T-helper 1 cell treated with Interleukin-12 subunit alpha and Interleukin-12 subunit beta and Interleukin-4 antibody, amounts not matched to agents 30 μg/mL and 1 μg/mL, for 36 hours (primary cell): Measurements from ENCODE around the gene ATP2A3.

Experiments
- H3K27ac Mint-ChIP-seq: one replicate; pipeline ENCODE4 v1.8.0; 2021; ENCODE audit warnings: mild to moderate bottlenecking, mixed read lengths
- H3K27me3 Mint-ChIP-seq: one replicate; pipeline ENCODE4 v1.8.0; 2021; ENCODE audit warnings: low read depth, mixed read lengths
- H3K36me3 Mint-ChIP-seq: one replicate; pipeline ENCODE4 v1.8.0; 2021; ENCODE audit warnings: low read depth, mixed read lengths
- H3K4me1 Mint-ChIP-seq: one replicate; pipeline ENCODE4 v1.8.0; 2021; ENCODE audit warnings: low read depth, mixed read lengths
- H3K4me3 Mint-ChIP-seq: one replicate; pipeline ENCODE4 v1.8.0; 2021; ENCODE audit warnings: mild to moderate bottlenecking, moderate library complexity, mixed read lengths
- H3K9me3 Mint-ChIP-seq: one replicate; pipeline ENCODE4 v1.8.0; 2021; ENCODE audit warnings: mixed read lengths

The ATP2A3 gene

DNA sequence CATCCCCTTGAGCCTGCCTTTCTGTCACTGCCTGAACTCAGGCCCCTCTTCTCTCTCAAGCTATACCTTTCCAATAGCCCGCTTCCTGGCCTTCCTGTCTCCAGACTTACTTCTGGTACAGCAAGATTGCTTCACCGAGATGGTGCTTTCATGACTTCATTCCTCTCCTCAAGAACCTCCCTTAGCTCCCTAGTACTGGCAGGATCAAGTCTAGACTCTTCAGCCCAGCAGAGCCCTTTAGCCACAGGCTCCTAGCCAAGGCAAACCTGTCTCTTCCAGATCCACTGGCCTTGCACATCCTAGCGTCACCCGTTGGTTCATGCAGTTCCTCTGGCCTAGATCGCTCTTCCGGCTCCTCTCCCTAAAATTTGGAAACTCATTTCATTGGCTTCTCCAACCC, 6.4 kb upstream of the ATP2A3 start:
- H3K27ac Mint-ChIP-seq, result no peak overlapping the region
- H3K9me3 Mint-ChIP-seq, result peaks cover 9% of the 10 kb centered on the region
- peaks cover 23% of the 10 kb centered on the region for H3K27me3 Mint-ChIP-seq
- H3K4me1 Mint-ChIP-seq, result peaks cover 15% of the 10 kb centered on the region
- H3K4me3 Mint-ChIP-seq, result no peak overlapping the region
- no peaks in the 10 kb centered on the region for H3K36me3 Mint-ChIP-seq

DNA sequence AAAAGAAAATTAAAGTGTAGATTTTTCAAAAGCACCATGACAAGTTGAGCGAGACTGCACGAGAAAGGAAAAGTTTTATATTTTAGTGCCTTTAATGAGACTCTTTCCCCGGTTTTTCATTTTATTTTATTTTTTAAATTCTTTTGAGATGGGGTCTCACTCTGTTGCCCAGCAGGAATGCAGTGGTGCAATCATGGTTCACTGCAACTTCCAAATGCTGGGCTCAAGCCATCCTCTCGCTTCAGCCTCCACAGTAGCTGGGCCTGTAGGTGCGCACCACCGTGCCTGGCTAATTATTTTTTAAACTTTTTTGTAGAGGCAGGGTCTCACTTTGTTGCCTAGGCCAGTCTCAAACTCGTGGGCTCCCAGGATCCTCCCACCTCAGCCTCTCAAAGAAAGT, 5.7 kb upstream of the ATP2A3 start:
- Mint-ChIP-seq H3K4me3 (no peak overlapping the region), H3K27me3 (peaks cover 23% of the 10 kb centered on the region), H3K9me3 (peaks cover 7% of the 10 kb centered on the region), H3K36me3 (no peaks in the 10 kb centered on the region), H3K27ac (no peak overlapping the region), H3K4me1 (peaks cover 19% of the 10 kb centered on the region)

DNA sequence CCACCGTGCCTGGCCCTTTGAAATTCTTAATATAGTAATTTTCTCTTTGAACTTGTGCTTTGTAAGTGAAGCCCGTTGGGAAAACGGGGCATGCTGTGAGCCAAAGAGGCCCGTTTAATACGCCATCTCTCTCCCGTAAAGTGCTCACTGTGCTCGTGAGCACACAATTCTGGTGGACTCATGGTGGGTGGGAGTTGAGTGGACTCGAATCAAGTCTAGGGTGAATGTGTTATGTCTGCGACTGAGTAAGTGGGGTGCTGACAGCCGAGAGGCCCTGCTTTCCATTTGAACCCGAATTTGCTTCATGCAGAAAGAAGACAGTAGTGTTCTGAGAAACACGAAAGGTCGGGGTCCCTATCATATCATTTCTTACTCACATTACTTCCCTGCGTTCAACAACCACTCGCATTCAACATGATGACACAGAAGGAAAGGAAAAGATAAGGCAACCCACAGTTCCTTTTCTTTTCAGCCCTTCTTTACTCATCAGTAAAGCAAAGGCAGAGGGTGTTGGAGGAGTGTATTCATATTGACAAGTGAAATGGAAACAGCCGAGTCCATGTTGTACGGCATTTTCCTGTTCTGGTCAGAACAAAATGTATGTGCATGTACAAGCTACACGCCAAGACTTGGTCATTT, 4.8 kb upstream of the ATP2A3 start:
- H3K4me3 Mint-ChIP-seq, result no peak overlapping the region
- H3K36me3 Mint-ChIP-seq, result no peaks in the 10 kb centered on the region
- no peak overlapping the region for H3K27ac Mint-ChIP-seq
- H3K4me1 Mint-ChIP-seq, result peaks cover 22% of the 10 kb centered on the region
- H3K27me3 Mint-ChIP-seq, result peaks cover 23% of the 10 kb centered on the region
- no peaks in the 10 kb centered on the region for H3K9me3 Mint-ChIP-seq

DNA sequence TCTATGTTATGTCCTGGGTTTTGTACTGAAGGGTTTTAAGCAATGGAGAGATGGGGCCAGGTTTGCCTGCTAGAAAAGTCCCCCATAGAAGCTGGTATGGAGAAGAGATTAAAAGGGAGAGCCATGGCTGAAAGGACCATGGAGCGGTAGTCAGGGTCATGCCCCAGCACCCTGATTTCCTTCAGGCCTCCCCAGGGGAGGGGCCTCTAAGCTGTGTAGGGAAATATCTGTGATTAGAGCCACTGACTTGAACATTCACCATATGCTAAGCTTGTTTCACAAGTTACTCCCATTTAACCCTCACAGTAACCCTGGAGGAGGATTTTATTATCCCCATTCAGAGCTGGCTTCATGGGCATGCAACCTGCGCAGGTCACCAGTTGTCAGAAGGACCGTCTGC, 3.8 kb upstream of the ATP2A3 start:
- Mint-ChIP-seq H3K27me3 (peaks cover 23% of the 10 kb centered on the region), H3K9me3 (no peaks in the 10 kb centered on the region), H3K36me3 (no peaks in the 10 kb centered on the region), H3K4me1 (peaks cover 22% of the 10 kb centered on the region), H3K4me3 (no peak overlapping the region), H3K27ac (no peak overlapping the region)

DNA sequence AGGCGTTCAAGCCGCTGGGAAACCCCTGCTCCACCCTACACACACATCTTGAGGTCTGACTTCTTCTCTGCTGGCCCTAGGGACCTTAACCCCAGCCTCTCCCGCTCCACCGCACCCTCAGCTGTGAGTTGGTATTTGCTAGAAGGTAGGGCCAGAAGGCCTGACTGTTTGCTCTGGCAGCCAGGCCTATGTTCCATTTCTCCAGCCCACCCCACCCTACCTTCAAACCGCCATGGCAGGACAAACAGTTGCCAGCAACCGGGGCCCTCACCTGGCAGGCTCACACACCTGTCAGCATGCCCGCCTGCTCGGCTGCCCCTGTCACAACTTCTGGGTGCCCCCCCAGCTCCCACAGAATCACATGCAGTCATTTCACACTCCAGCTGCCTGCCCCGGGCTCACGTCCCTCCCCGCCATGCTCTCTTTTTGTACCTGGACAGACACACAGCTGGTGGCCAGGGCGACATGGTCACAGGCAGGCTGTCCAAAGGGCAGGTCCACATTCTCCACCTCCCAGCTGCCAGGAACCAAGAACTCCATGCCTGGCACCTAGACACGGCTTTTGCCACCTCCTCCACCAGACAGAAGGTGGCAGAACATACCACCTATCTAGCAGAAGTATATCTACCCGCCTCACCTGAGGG, 2.6 kb upstream of the ATP2A3 start:
- no peaks in the 10 kb centered on the region for H3K9me3 Mint-ChIP-seq
- peaks cover 2% of the 10 kb centered on the region for H3K36me3 Mint-ChIP-seq
- H3K4me1 Mint-ChIP-seq, result peaks cover 23% of the 10 kb centered on the region
- peak overlapping the region; percentile 50 for H3K4me3 Mint-ChIP-seq
- peaks cover 23% of the 10 kb centered on the region for H3K27me3 Mint-ChIP-seq
- no peak overlapping the region for H3K27ac Mint-ChIP-seq

DNA sequence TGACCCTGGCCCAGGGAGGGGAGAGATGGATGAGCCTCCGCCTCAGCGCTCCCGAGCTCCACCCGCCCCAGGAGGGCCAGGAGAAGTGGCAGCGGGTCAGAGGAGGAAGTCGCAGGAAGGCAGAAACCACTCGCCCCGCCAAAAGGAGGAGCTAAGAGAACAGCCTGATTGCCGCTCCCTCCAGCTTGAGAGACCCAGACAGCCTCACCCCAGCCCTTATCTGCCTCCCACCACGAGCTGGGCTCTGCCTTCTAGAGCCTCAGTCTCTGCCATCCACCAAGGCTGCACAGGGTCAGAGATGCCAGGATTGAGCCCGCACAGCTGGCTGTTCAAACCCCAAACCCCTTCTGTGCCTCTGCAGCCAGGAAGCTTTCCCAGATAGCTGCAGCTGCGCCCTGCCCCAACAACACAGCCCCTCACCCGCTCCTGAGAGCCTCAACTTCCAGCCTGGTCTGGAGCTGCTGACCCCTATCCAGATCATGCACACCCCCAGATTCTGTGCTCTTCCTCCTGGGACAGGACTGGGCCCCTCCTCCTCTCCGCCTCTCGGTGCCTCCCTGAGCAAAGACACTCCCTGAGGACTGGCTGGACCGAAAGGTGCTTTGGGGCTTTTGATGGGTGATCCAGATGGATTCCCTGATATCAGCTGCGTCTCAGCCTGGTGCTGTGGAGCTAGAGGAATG, 1.0 kb upstream of the ATP2A3 start:
- Mint-ChIP-seq H3K27ac (peak overlapping the region; percentile 91), H3K9me3 (no peaks in the 10 kb centered on the region), H3K4me1 (peaks cover 38% of the 10 kb centered on the region), H3K27me3 (peaks cover 9% of the 10 kb centered on the region), H3K4me3 (peak overlapping the region; percentile 86), H3K36me3 (peaks cover 8% of the 10 kb centered on the region)

DNA sequence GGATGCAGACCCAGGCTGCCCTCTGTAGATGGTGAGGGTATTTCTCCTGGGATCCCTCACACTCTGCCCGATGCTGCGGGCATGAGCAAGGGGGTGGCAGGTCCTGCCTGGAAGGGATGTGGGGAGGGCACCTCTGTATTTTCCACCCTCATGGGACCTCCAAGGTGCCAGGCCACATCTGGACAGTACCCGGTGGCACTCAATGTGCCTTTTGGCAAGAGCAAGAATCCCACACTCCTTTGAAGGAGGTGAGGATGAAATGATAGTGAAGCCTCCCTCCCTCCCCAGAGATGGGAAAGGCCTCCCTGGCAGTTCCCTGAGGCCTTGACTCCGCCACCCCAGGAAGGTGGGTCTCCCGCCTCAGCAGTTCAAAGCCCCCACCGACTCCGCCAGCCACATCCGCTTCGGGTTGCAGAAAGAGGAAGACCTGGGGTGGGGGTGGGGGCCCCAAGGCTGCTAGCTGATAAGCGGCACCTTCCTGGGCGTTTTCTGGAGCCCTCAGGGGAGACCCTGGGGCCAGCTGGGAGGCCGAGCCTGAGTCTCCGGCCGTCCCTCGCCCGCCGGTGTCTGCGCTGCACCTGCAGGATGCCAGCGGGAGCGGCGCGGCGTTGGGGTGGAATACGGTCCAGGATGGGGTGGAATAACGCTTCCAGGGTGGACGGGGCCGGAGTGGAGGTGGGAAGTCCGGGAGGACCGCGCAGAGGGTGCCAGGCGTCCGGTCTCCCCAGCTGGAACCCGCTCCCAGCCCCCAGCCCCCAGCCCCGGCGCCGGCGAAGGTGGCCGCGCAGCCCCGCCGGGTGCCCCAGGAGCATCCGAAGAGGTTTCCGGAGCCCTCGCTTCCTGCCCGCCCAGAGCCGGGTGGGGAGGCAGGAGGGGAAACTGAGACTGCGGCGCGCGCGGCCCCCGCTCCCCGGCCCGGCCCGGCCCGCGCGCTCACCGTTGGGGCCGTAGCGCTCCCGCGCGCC, 718 bp downstream of the ATP2A3 start:
- Mint-ChIP-seq H3K9me3 (no peaks in the 10 kb centered on the region), H3K36me3 (peaks cover 8% of the 10 kb centered on the region), H3K27ac (peak overlapping the region; percentile 63), H3K27me3 (peaks cover 4% of the 10 kb centered on the region), H3K4me1 (peaks cover 46% of the 10 kb centered on the region), H3K4me3 (peak overlapping the region; percentile 88)

DNA sequence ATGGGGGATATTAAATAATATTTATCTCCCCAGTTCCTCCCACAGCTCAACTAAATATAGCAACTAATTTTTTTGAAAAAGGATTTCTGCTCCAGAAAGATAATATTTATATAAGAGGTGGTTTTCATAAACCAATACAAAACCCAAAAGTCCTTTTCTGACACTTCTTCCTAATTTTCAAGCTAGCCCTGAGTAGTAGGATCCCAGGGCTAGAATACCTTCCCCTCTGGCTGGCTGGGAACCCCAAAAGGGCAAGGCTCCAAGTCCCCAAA, 1.3 kb downstream of the ATP2A3 start:
- H3K36me3 Mint-ChIP-seq, result peaks cover 8% of the 10 kb centered on the region
- peaks cover 3% of the 10 kb centered on the region for H3K27me3 Mint-ChIP-seq
- peak overlapping the region; percentile 88 for H3K4me3 Mint-ChIP-seq
- peaks cover 46% of the 10 kb centered on the region for H3K4me1 Mint-ChIP-seq
- H3K27ac Mint-ChIP-seq, result no peak overlapping the region
- H3K9me3 Mint-ChIP-seq, result no peaks in the 10 kb centered on the region

DNA sequence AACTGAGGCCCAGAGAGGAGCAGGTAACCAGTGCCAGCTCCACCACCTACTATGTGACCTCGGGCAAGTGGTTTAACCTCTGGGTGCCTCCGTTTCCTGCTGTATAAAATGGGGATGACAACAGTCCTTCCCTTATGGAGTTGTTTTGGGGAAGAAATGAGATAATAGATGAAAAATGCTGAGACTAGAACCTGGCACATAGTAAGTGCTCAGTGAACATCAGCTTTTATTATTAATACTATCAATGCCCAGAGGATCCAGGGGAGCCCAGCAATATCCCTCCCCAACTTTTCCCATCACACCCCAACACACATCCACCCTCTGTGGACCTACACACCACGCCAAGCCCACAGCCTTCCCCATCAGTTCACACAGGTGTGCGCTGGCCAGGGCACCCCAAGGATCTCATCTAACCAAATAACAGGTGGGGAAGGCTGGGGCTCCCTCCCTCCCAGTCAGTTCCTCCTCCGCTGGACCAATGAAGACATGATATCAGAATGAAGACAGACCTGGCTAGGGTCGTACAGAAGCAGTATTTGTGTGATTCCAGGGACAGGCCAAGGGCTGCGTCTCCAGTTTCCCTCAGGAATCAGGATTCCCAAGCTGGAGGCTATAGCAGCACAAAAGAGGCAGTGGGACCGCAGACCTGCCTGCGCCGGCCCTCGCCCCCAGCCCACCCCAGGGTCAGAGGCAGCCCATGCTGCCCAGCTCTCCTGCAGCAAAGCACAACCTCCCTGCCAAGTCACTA, 1.8 kb downstream of the ATP2A3 start:
- Mint-ChIP-seq H3K4me3 (peak overlapping the region; percentile 88), H3K9me3 (no peaks in the 10 kb centered on the region)

DNA sequence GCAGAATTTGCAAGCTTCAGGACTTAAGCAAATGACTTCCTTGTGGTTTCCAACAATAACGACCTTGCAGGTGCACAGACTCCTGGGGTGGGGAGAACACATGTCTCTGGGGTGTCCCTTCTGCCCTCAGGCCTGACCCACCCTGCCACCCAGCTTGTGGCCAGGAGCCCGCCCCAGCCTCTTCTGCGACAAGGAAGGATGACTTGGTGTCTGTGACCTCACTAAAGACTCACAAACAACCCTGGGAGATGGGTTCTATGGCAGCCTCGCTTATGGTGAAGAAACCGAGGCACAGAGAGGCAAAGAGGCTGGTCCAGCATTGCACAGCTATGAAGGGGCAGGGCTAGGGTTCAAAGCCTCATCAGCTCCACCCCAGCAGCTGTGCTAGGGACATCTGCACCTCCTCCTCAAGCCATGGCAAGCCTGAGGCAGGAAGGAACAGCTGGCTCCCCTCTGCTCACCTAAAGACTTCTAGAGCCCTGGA, 2.6 kb downstream of the ATP2A3 start:
- H3K4me3 Mint-ChIP-seq, result peak overlapping the region; percentile 88
- no peaks in the 10 kb centered on the region for H3K27me3 Mint-ChIP-seq
- no peaks in the 10 kb centered on the region for H3K9me3 Mint-ChIP-seq
- peaks cover 17% of the 10 kb centered on the region for H3K36me3 Mint-ChIP-seq
- H3K4me1 Mint-ChIP-seq, result peaks cover 55% of the 10 kb centered on the region
- peak overlapping the region; percentile 79 for H3K27ac Mint-ChIP-seq

More for the DNA sequence above, 1.8 kb downstream of the ATP2A3 start:
- peak overlapping the region; percentile 79 for H3K27ac Mint-ChIP-seq
- H3K36me3 Mint-ChIP-seq, result peaks cover 11% of the 10 kb centered on the region
- no peaks in the 10 kb centered on the region for H3K27me3 Mint-ChIP-seq
- H3K4me1 Mint-ChIP-seq, result peaks cover 48% of the 10 kb centered on the region

DNA sequence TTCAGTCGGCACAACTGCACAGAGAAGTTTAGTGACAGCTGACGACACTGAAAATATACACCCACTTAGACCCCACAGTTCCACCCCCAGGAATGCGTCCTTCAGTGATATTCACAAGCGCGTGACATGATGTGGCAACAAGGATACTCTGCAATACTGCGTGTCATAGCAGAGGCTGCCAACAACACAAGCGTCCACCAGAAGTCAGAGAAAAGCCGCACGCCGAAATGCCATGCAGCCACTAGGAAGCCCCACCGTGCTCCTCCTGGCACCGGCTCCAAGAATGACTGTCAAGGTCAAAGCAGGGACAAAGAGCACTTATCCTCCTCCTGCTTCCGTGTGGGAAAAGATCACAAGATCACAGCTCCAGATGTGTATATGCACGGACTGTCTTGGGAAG, 3.5 kb downstream of the ATP2A3 start:
- Mint-ChIP-seq H3K4me3 (peak overlapping the region; percentile 56), H3K27ac (peak overlapping the region; percentile 58), H3K27me3 (no peaks in the 10 kb centered on the region), H3K4me1 (peaks cover 52% of the 10 kb centered on the region), H3K36me3 (peaks cover 17% of the 10 kb centered on the region), H3K9me3 (no peaks in the 10 kb centered on the region)

DNA sequence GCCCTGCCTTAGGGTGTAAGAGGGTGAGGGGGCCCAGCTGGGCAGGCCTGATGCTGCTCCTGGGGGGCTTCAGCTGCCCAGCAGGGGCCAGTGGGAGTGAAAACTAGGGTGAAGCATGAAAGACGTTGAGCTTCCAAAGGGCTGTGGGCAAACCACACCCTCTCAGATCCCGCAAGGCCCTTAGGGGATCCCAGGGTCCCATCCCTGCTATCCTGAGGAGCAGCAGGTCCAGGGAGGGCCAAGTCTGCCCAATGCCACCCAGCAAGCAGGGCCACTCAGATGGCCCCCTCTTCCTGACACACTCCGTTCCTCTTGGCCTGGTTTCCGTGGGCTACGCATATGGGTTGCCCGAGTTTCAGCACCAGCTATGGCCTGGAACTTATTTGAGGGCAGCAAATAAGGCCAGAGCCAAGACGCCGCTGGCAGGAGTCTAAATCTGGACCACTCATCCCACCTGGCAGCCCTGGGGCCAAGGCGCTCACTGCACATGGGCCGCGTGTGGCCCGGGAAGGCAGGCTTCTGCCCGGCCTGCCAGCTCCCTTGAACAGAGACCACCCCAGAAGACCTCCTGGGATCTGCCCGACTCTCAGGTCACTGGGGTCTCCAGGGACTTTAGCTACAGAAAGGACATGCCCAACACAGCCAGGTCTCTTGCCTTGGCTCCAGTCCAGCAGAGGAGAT, 4.2 kb downstream of the ATP2A3 start:
- Mint-ChIP-seq H3K9me3 (no peaks in the 10 kb centered on the region), H3K36me3 (peaks cover 17% of the 10 kb centered on the region), H3K27ac (no peak overlapping the region), H3K27me3 (no peaks in the 10 kb centered on the region), H3K4me3 (peak overlapping the region; percentile 56), H3K4me1 (peaks cover 49% of the 10 kb centered on the region)

DNA sequence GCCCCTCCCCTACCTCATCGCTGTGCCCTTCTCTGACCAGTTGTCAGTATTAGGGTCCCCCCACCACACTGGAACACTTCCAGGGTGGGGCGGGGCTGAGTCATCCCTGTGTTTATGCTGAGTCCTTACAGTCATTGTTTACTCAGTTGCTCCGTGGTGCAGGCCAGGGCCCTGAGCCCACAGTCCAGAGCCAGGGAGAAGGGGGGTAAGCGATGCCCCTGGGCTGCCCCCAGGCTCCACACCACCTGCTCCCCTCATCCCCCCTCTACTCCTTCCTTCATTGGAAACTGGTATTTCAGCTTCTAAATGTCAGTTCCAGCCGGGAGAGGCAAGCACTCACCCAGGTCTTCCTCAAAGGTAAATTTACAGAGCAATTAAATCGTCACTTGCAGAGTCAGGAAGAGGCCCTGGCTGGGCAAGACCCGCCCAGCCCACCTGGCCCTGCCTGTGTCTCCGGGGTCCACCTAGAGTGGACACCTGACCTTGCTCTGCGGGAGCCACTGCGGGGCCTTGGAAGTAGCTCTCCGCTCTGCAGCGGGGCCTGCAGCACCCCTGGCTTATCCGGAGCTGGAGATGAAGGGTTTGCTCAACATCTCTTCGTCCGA, 4.8 kb downstream of the ATP2A3 start:
- H3K27me3 Mint-ChIP-seq, result no peaks in the 10 kb centered on the region

More for the DNA sequence above, 4.8 kb downstream of the ATP2A3 start:
- H3K36me3 Mint-ChIP-seq, result peaks cover 17% of the 10 kb centered on the region
- no peak overlapping the region for H3K4me3 Mint-ChIP-seq
- H3K4me1 Mint-ChIP-seq, result peaks cover 46% of the 10 kb centered on the region
- H3K9me3 Mint-ChIP-seq, result no peaks in the 10 kb centered on the region
- H3K27ac Mint-ChIP-seq, result no peak overlapping the region
